Endothelial cell of umbilical vein (primary cell): ENCODE measurements around the gene IGSF23.

Experiments
- CTCF ChIP-seq, 2 donors: IDR thresholded peaks; 1 replicate in 1 of 2; 2 replicates in 1 of 2; pipeline ENCODE4 v1.5.1; 2011; ENCODE audit warnings: low read length in 2 of 2, mild to moderate bottlenecking in 2 of 2, moderate library complexity in 2 of 2, control low read depth in 1 of 2, inconsistent platforms in 1 of 2, low read depth in 1 of 2; ENCODE audit not compliant: insufficient read depth in 1 of 2; ENCODE audit errors: extremely low read depth in 1 of 2
- FOS ChIP-seq: IDR thresholded peaks from 2 replicates; pipeline ENCODE4 v1.6.1; 2011; ENCODE audit warnings: mild to moderate bottlenecking, low read length, moderate library complexity, borderline replicate concordance; ENCODE audit not compliant: insufficient read depth
- MYC ChIP-seq: IDR thresholded peaks from one replicate; pipeline ENCODE4 v1.6.1; 2011; ENCODE audit warnings: mild to moderate bottlenecking, low read depth, low read length
- POLR2A ChIP-seq: IDR thresholded peaks from 2 replicates; pipeline ENCODE4 v1.6.1; 2012; ENCODE audit warnings: low read depth, mild to moderate bottlenecking, control low read depth, low read length
- POLR2AphosphoS5 ChIP-seq: IDR thresholded peaks from 2 replicates; pipeline ENCODE4 v1.6.1; 2012; ENCODE audit warnings: low read depth, mild to moderate bottlenecking, control low read depth, low read length, moderate library complexity; ENCODE audit not compliant: insufficient read depth

DNA sequence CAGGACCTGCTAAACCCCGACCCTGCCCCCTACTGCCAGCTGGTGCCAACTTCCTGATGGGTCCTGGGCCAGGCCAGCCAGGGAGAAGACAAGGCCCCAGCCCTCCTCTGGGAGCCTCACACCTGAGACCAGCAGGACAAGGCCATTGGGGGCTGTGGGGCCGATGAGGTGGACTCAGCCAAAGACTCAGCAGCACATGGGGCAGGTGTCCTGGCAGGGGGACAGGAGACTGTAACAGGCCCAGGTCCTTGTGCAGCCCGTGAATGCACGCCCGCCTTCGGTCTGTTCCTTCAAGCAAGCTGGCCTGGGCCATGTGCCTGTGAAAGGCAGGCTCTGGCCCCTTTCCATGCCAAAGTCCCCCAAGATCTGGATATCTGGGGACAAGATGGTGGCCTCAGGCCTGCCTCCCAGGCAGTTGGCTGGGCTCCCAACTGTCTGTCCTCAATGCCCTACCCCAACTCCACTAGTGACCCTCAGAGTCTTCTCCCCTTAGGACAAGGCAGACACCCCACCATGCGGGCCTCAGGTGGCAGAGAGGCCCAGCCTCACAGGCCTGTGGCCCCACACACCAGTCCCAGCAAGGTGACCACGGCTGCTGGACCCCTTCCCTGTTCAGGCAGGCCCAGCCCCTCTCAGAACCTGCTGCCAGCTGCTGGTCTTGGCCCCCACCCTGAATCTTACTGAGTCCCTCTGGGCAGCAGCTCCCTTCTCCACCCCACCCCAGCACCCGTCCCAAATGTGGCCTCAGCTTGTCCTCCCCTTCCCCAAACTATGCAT, 70.3 kb downstream of the IGSF23 start:
- TF ChIP-seq CTCF (IDR thresholded peaks at IDR 0.05; ENCODE audit: extremely low read depth in 1 of 2, insufficient read depth in 1 of 2, low read depth in 1 of 2, low read length in 2 of 2), result no peak
- no peak for TF ChIP-seq MYC
- no peak for TF ChIP-seq POLR2A
- TF ChIP-seq FOS, result no peak
- no peak for TF ChIP-seq POLR2AphosphoS5
